GM23338 (cell line): ENCODE data around the gene LRP1B. TPM values are rescaled to one million over a fixed set of nuclear protein-coding genes. Genes with fewer than 3 reads are reported as not detected.

Experiments used
- ATAC-seq: fragments of 200-7000 bp; cut with Tn5 transposase; 3 replicates; pipeline ENCODE4 v1.9.1; 2020
- DNase-seq: peaks from one replicate; pipeline ENCODE4 v3.0.0-alpha.2; 2015; ENCODE audit warnings: low spot score
- H2AFZ ChIP-seq: fragments of 200-600 bp; sonication (generic); 2 replicates; pipeline ENCODE4 v1.8.0; 2016; ENCODE audit warnings: antibody characterized with exemption, mild to moderate bottlenecking, moderate library complexity
- H3F3A ChIP-seq: fragments of 200-600 bp; sonication (generic); replicated peaks from 2 replicates; pipeline ENCODE4 v1.8.0; 2017; ENCODE audit warnings: antibody characterized with exemption, mixed run types, low read depth
- H3K27ac ChIP-seq: fragments of 200-600 bp; sonication (generic); 2 replicates; pipeline ENCODE4 v1.6.1; 2016; ENCODE audit warnings: low read depth
- H3K27me3 ChIP-seq: fragments of 200-600 bp; sonication (generic); 2 replicates; pipeline ENCODE4 v1.8.0; 2016; ENCODE audit warnings: mild to moderate bottlenecking, mixed run types, moderate library complexity; ENCODE audit not compliant: insufficient read depth
- H3K36me3 ChIP-seq: fragments of 200-600 bp; sonication (generic); 2 replicates; pipeline ENCODE4 v1.8.0; 2016; ENCODE audit warnings: mild to moderate bottlenecking; ENCODE audit not compliant: insufficient read depth
- H3K4me1 ChIP-seq: fragments of 200-600 bp; sonication (generic); 2 replicates; pipeline ENCODE4 v1.8.0; 2016; ENCODE audit warnings: mild to moderate bottlenecking, moderate library complexity; ENCODE audit not compliant: insufficient read depth
- H3K4me2 ChIP-seq: fragments of 200-600 bp; sonication (generic); 2 replicates; pipeline ENCODE4 v1.7.1; 2017; ENCODE audit warnings: mixed run types
- H3K4me3 ChIP-seq: fragments of 200-600 bp; sonication (generic); 2 replicates; pipeline ENCODE4 v1.6.1; 2016; ENCODE audit warnings: mixed run types
- H3K79me2 ChIP-seq: fragments of 200-600 bp; sonication (generic); replicated peaks from 2 replicates; pipeline ENCODE4 v1.8.0; 2017; ENCODE audit warnings: mild to moderate bottlenecking; ENCODE audit not compliant: insufficient read depth
- H3K9me2 ChIP-seq: fragments of 200-600 bp; sonication (generic); 2 replicates; pipeline ENCODE4 v1.8.0; 2017; ENCODE audit not compliant: insufficient read depth
- H4K20me1 ChIP-seq: fragments of 200-600 bp; sonication (generic); replicated peaks from 2 replicates; pipeline ENCODE4 v1.8.0; 2017; ENCODE audit warnings: mild to moderate bottlenecking; ENCODE audit not compliant: insufficient read depth
- H3K27ac Mint-ChIP-seq: 2 replicates; pipeline ENCODE4 v1.8.0; 2020; ENCODE audit warnings: inconsistent platforms, mild to moderate bottlenecking, moderate library complexity, mixed read lengths
- H3K27me3 Mint-ChIP-seq: 3 replicates; pipeline ENCODE4 v1.8.0; 2022; ENCODE audit warnings: low read depth, mild to moderate bottlenecking, moderate library complexity, mixed read lengths, inconsistent platforms; ENCODE audit not compliant: insufficient read depth, poor library complexity
- H3K36me3 Mint-ChIP-seq: 3 replicates; pipeline ENCODE4 v1.8.0; 2021; ENCODE audit warnings: low read depth, mild to moderate bottlenecking, inconsistent platforms, moderate library complexity, mixed read lengths
- H3K4me1 Mint-ChIP-seq: 3 replicates; pipeline ENCODE4 v1.8.0; 2020; ENCODE audit warnings: mild to moderate bottlenecking, inconsistent platforms, mixed read lengths
- H3K4me3 Mint-ChIP-seq: 3 replicates; pipeline ENCODE4 v1.8.0; 2021; ENCODE audit warnings: moderate library complexity, mild to moderate bottlenecking, inconsistent platforms, mixed read lengths
- H3K9me3 Mint-ChIP-seq: 3 replicates; pipeline ENCODE4 v1.8.0; 2020; ENCODE audit warnings: moderate library complexity, mild to moderate bottlenecking, inconsistent platforms, mixed read lengths
- CREB1 ChIP-seq: fragments of 250-450 bp; sonication (Bioruptor Pico); IDR thresholded peaks from 2 replicates; pipeline ENCODE4 v1.5.0; 2020; ENCODE audit warnings: low read depth, mild to moderate bottlenecking, moderate library complexity
- EZH2 ChIP-seq: fragments of 200-600 bp; sonication (generic); IDR thresholded peaks from one replicate; pipeline ENCODE4 v1.8.0; 2017; ENCODE audit warnings: antibody characterized with exemption, mild to moderate bottlenecking, low read depth; ENCODE audit not compliant: unreplicated experiment
- EZH2phosphoT487 ChIP-seq: fragments of 200-600 bp; sonication (generic); IDR thresholded peaks from one replicate; pipeline ENCODE4 v1.8.1; 2018; ENCODE audit warnings: antibody characterized with exemption; ENCODE audit not compliant: unreplicated experiment
- JUNB ChIP-seq: IDR thresholded peaks from one replicate; pipeline ENCODE4 v1.6.1; 2016; ENCODE audit warnings: antibody characterized with exemption; ENCODE audit not compliant: unreplicated experiment
- NANOG ChIP-seq: IDR thresholded peaks from 2 replicates; pipeline ENCODE4 v1.6.1; 2016; ENCODE audit warnings: antibody characterized with exemption, borderline replicate concordance
- POLR2AphosphoS5 ChIP-seq: IDR thresholded peaks from 2 replicates; pipeline ENCODE4 v1.6.1; 2016; ENCODE audit warnings: antibody characterized with exemption, low read depth
- STAT1 ChIP-seq: IDR thresholded peaks from one replicate; pipeline ENCODE4 v1.6.1; 2016; ENCODE audit warnings: antibody characterized with exemption; ENCODE audit not compliant: unreplicated experiment
- ZNF114 ChIP-seq: fragments of 250-450 bp; sonication (Bioruptor Pico); IDR thresholded peaks from 2 replicates; pipeline ENCODE4 v1.5.0; 2020; ENCODE audit warnings: mild to moderate bottlenecking, moderate library complexity
- ZNF331 ChIP-seq: fragments of 250-450 bp; sonication (Bioruptor Pico); IDR thresholded peaks from 2 replicates; pipeline ENCODE4 v1.5.0; 2020; ENCODE audit warnings: low read depth, mild to moderate bottlenecking, moderate library complexity
- polyA plus RNA-seq: library from polyadenylated mRNA; unstranded; fragments of >200 nt; fragmentation: Nextera tagmentation; extraction: Ambion mirVana; gene quantifications from 2 replicates; pipeline ENCODE4 v1.2.1, GENCODE V29; 2016
- total RNA-seq: library from RNA; depleted of rRNA; stranded (reverse); fragments of >200 nt; shearing (Covaris generic); gene quantifications from 2 replicates; pipeline ENCODE4 v1.2.3, GENCODE V29; 2014
- TF ChIP-seq, protein P1 (sequence below): IDR thresholded peaks from 2 replicates; pipeline ENCODE4 v1.6.1; 2016; ENCODE audit warnings: antibody characterized with exemption
- TF ChIP-seq, protein P2 (sequence below): IDR thresholded peaks from one replicate; pipeline ENCODE4 v1.6.1; 2018; ENCODE audit warnings: antibody characterized with exemption; ENCODE audit not compliant: unreplicated experiment
- TF ChIP-seq, protein P3 (sequence below): fragments of 250-450 bp; sonication (Bioruptor Pico); IDR thresholded peaks from 2 replicates; pipeline ENCODE4 v1.5.0; 2020; ENCODE audit warnings: mild to moderate bottlenecking, moderate library complexity
- TF ChIP-seq, protein P4 (sequence below), 2 experiments: fragments of 200-600 bp in 1 of 2; sonication (generic) in 1 of 2; conservative IDR thresholded peaks; 2 replicates each; pipeline versions ENCODE4 v1.5.1 to v1.6.1; 2016 to 2017; ENCODE audit warnings: antibody characterized with exemption in 2 of 2, low read depth in 2 of 2, mild to moderate bottlenecking in 2 of 2, moderate library complexity in 1 of 2

Gene LRP1B
- total and polyA plus RNA-seq, 2 experiments from 2014 or later = 0.15 to 0.97 TPM

DNA sequence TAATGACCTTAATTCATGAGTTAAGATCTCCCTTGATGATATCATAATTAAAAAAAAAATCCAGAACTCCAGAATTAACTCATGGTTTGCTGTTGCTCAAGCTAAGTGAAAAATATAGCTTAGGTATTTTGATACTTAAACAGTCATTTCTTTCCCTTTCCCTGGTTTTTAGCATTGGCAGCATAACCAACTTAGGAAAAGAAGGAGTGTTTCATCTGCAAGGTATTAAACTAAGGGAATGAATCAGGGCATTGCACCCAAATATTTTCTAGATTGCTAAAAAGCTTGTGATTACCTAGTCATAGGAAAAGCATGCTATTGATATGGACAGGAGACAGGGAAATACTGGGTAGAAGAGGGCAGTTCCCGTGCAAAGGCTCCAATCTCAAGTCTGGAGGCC, 207.2 kb downstream of the LRP1B start:
- H3K27me3 ChIP-seq = no peaks in the 10 kb centered on the region
- H3K4me1 ChIP-seq = 0 out of 2 replicates have a peak, but pooled peaks cover 5% of the 10 kb centered on the region
- TF ChIP-seq JUNB = no peak
- TF ChIP-seq STAT1 = no peak
- TF ChIP-seq, protein P1, sequence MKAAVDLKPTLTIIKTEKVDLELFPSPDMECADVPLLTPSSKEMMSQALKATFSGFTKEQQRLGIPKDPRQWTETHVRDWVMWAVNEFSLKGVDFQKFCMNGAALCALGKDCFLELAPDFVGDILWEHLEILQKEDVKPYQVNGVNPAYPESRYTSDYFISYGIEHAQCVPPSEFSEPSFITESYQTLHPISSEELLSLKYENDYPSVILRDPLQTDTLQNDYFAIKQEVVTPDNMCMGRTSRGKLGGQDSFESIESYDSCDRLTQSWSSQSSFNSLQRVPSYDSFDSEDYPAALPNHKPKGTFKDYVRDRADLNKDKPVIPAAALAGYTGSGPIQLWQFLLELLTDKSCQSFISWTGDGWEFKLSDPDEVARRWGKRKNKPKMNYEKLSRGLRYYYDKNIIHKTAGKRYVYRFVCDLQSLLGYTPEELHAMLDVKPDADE = no peak
- TF ChIP-seq, protein P2, sequence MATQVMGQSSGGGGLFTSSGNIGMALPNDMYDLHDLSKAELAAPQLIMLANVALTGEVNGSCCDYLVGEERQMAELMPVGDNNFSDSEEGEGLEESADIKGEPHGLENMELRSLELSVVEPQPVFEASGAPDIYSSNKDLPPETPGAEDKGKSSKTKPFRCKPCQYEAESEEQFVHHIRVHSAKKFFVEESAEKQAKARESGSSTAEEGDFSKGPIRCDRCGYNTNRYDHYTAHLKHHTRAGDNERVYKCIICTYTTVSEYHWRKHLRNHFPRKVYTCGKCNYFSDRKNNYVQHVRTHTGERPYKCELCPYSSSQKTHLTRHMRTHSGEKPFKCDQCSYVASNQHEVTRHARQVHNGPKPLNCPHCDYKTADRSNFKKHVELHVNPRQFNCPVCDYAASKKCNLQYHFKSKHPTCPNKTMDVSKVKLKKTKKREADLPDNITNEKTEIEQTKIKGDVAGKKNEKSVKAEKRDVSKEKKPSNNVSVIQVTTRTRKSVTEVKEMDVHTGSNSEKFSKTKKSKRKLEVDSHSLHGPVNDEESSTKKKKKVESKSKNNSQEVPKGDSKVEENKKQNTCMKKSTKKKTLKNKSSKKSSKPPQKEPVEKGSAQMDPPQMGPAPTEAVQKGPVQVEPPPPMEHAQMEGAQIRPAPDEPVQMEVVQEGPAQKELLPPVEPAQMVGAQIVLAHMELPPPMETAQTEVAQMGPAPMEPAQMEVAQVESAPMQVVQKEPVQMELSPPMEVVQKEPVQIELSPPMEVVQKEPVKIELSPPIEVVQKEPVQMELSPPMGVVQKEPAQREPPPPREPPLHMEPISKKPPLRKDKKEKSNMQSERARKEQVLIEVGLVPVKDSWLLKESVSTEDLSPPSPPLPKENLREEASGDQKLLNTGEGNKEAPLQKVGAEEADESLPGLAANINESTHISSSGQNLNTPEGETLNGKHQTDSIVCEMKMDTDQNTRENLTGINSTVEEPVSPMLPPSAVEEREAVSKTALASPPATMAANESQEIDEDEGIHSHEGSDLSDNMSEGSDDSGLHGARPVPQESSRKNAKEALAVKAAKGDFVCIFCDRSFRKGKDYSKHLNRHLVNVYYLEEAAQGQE = no peak
- no peak for TF ChIP-seq POLR2AphosphoS5
- TF ChIP-seq, protein P3, sequence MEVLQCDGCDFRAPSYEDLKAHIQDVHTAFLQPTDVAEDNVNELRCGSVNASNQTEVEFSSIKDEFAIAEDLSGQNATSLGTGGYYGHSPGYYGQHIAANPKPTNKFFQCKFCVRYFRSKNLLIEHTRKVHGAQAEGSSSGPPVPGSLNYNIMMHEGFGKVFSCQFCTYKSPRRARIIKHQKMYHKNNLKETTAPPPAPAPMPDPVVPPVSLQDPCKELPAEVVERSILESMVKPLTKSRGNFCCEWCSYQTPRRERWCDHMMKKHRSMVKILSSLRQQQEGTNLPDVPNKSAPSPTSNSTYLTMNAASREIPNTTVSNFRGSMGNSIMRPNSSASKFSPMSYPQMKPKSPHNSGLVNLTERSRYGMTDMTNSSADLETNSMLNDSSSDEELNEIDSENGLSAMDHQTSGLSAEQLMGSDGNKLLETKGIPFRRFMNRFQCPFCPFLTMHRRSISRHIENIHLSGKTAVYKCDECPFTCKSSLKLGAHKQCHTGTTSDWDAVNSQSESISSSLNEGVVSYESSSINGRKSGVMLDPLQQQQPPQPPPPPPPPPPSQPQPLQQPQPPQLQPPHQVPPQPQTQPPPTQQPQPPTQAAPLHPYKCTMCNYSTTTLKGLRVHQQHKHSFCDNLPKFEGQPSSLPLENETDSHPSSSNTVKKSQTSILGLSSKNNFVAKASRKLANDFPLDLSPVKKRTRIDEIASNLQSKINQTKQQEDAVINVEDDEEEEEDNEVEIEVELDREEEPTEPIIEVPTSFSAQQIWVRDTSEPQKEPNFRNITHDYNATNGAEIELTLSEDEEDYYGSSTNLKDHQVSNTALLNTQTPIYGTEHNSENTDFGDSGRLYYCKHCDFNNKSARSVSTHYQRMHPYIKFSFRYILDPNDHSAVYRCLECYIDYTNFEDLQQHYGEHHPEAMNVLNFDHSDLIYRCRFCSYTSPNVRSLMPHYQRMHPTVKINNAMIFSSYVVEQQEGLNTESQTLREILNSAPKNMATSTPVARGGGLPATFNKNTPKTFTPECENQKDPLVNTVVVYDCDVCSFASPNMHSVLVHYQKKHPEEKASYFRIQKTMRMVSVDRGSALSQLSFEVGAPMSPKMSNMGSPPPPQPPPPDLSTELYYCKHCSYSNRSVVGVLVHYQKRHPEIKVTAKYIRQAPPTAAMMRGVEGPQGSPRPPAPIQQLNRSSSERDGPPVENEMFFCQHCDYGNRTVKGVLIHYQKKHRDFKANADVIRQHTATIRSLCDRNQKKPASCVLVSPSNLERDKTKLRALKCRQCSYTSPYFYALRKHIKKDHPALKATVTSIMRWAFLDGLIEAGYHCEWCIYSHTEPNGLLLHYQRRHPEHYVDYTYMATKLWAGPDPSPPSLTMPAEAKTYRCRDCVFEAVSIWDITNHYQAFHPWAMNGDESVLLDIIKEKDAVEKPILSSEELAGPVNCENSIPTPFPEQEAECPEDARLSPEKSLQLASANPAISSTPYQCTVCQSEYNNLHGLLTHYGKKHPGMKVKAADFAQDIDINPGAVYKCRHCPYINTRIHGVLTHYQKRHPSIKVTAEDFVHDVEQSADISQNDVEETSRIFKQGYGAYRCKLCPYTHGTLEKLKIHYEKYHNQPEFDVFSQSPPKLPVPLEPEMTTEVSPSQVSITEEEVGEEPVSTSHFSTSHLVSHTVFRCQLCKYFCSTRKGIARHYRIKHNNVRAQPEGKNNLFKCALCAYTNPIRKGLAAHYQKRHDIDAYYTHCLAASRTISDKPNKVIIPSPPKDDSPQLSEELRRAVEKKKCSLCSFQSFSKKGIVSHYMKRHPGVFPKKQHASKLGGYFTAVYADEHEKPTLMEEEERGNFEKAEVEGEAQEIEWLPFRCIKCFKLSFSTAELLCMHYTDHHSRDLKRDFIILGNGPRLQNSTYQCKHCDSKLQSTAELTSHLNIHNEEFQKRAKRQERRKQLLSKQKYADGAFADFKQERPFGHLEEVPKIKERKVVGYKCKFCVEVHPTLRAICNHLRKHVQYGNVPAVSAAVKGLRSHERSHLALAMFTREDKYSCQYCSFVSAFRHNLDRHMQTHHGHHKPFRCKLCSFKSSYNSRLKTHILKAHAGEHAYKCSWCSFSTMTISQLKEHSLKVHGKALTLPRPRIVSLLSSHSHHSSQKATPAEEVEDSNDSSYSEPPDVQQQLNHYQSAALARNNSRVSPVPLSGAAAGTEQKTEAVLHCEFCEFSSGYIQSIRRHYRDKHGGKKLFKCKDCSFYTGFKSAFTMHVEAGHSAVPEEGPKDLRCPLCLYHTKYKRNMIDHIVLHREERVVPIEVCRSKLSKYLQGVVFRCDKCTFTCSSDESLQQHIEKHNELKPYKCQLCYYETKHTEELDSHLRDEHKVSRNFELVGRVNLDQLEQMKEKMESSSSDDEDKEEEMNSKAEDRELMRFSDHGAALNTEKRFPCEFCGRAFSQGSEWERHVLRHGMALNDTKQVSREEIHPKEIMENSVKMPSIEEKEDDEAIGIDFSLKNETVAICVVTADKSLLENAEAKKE (CRISPR knock-in tag) = no peak
- TF ChIP-seq NANOG = no peak
- TF ChIP-seq ZNF114 (CRISPR knock-in tag) = no peak
- no peak for TF ChIP-seq EZH2phosphoT487
- no peak for TF ChIP-seq CREB1 (CRISPR knock-in tag)
- no peak for TF ChIP-seq ZNF331 (CRISPR knock-in tag)
- TF ChIP-seq, protein P4, sequence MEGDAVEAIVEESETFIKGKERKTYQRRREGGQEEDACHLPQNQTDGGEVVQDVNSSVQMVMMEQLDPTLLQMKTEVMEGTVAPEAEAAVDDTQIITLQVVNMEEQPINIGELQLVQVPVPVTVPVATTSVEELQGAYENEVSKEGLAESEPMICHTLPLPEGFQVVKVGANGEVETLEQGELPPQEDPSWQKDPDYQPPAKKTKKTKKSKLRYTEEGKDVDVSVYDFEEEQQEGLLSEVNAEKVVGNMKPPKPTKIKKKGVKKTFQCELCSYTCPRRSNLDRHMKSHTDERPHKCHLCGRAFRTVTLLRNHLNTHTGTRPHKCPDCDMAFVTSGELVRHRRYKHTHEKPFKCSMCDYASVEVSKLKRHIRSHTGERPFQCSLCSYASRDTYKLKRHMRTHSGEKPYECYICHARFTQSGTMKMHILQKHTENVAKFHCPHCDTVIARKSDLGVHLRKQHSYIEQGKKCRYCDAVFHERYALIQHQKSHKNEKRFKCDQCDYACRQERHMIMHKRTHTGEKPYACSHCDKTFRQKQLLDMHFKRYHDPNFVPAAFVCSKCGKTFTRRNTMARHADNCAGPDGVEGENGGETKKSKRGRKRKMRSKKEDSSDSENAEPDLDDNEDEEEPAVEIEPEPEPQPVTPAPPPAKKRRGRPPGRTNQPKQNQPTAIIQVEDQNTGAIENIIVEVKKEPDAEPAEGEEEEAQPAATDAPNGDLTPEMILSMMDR (conservative IDR thresholded peaks at IDR 0.05; ENCODE audit: low read depth in 2 of 2) = no peak
- TF ChIP-seq EZH2 = no peak
- H3K4me3 ChIP-seq = no peak overlapping the region
- H3K4me1 Mint-ChIP-seq = peaks cover 2% of the 10 kb centered on the region; the same call in 2 of the 3 replicates
- H3K27ac Mint-ChIP-seq = no peak overlapping the region
- H4K20me1 ChIP-seq = no peaks in the 10 kb centered on the region
- H3K9me2 ChIP-seq = no peaks in the 10 kb centered on the region
- no peaks in the 10 kb centered on the region for H3K79me2 ChIP-seq
- no peak overlapping the region for H3K4me2 ChIP-seq
- H3K27me3 Mint-ChIP-seq = no peaks in the 10 kb centered on the region
- no peaks in the 10 kb centered on the region for H3K9me3 Mint-ChIP-seq
- no peaks in the 10 kb centered on the region for H3K36me3 Mint-ChIP-seq
- H3K27ac ChIP-seq = no peak overlapping the region
- H3K4me3 Mint-ChIP-seq = no peak overlapping the region
- ATAC-seq = no peak
- H3F3A ChIP-seq = no peaks in the 10 kb centered on the region
- no peak overlapping the region for H2AFZ ChIP-seq
- H3K36me3 ChIP-seq = no peaks in the 10 kb centered on the region
- no peak for DNase-seq
